Smooth muscle cell (in vitro differentiated cells): ENCODE results near the gene CHEK1. TPM values are rescaled to one million over a fixed set of nuclear protein-coding genes. Genes with fewer than 3 reads are reported as not detected.
"Not testable (repeated sequence)": the region's sequence is repeated elsewhere in the genome, so short reads cannot be mapped to it uniquely, and the experiment has no call there.

ENCODE experiments used
- DNase-seq: peaks from one replicate; lab custom pipeline; 2025; ENCODE audit not compliant: unreplicated experiment; lab: John Stamatoyannopoulos, UW
- H2AFZ ChIP-seq: fragments of 200-600 bp; sonication (generic); 2 replicates; pipeline ENCODE4 v1.6.0; 2016; ENCODE audit warnings: antibody characterized with exemption, low read depth, mild to moderate bottlenecking
- H3F3A ChIP-seq: fragments of 200-600 bp; sonication (generic); 2 replicates; pipeline ENCODE4 v1.6.0; 2017; ENCODE audit warnings: antibody characterized with exemption, low read depth
- H3K27ac ChIP-seq: fragments of 200-600 bp; sonication (generic); 2 replicates; pipeline ENCODE4 v1.5.1; 2016; ENCODE audit warnings: low read depth, mild to moderate bottlenecking
- H3K27me3 ChIP-seq: fragments of 200-600 bp; sonication (generic); 2 replicates; pipeline ENCODE4 v1.6.1; 2016; ENCODE audit warnings: low read depth, mild to moderate bottlenecking
- H3K36me3 ChIP-seq: fragments of 200-600 bp; sonication (generic); 2 replicates; pipeline ENCODE4 v1.5.1; 2016; ENCODE audit warnings: low read depth
- H3K4me1 ChIP-seq: fragments of 200-600 bp; sonication (generic); 2 replicates; pipeline ENCODE4 v1.5.1; 2016; ENCODE audit warnings: low read depth
- H3K4me2 ChIP-seq: fragments of 200-600 bp; sonication (generic); 2 replicates; pipeline ENCODE4 v1.6.0; 2016; ENCODE audit warnings: mild to moderate bottlenecking
- H3K4me3 ChIP-seq: fragments of 200-600 bp; sonication (generic); 2 replicates; pipeline ENCODE4 v1.5.1; 2016; ENCODE audit warnings: mild to moderate bottlenecking
- H3K79me2 ChIP-seq: fragments of 200-600 bp; sonication (generic); 2 replicates; pipeline ENCODE4 v1.6.0; 2016; ENCODE audit warnings: low read depth, mild to moderate bottlenecking
- H3K9ac ChIP-seq: fragments of 200-600 bp; sonication (generic); 2 replicates; pipeline ENCODE4 v1.6.0; 2016; ENCODE audit warnings: low read depth
- H3K9me3 ChIP-seq: fragments of 200-600 bp; sonication (generic); replicated peaks from 2 replicates; pipeline ENCODE4 v1.5.1; 2016; ENCODE audit warnings: low read depth
- H4K20me1 ChIP-seq: fragments of 200-600 bp; sonication (generic); 2 replicates; pipeline ENCODE4 v1.6.0; 2016; ENCODE audit warnings: low read depth
- WGBS: methylation state at CpG from one replicate; pipeline ENCODE4 v1.1.7; 2016; ENCODE audit warnings: low lambda C conversion rate; 5-methylcytosine and 5-hydroxymethylcytosine counted together
- polyA plus RNA-seq: library from polyadenylated mRNA; unstranded; fragments of >200 nt; fragmentation: Nextera tagmentation; extraction: Ambion mirVana; gene quantifications from 2 replicates; pipeline ENCODE4 v1.2.1, GENCODE V29; 2016
- total RNA-seq: library from RNA; depleted of rRNA; stranded (reverse); fragments of >200 nt; gene quantifications from 2 replicates; pipeline ENCODE4 v1.2.3, GENCODE V29; 2014
- TF ChIP-seq, protein P1 (sequence below): fragments of 200-600 bp; sonication (generic); IDR thresholded peaks from 2 replicates; pipeline ENCODE4 v1.5.1; 2017; ENCODE audit warnings: borderline replicate concordance, mild to moderate bottlenecking, antibody characterized with exemption; ENCODE audit not compliant: insufficient read depth, poor library complexity, severe bottlenecking

CHEK1 gene
- 24.5 and 27.6 TPM in 2 replicates for total RNA-seq
- 18.3 and 18.4 TPM in 2 replicates for polyA plus RNA-seq

DNA sequence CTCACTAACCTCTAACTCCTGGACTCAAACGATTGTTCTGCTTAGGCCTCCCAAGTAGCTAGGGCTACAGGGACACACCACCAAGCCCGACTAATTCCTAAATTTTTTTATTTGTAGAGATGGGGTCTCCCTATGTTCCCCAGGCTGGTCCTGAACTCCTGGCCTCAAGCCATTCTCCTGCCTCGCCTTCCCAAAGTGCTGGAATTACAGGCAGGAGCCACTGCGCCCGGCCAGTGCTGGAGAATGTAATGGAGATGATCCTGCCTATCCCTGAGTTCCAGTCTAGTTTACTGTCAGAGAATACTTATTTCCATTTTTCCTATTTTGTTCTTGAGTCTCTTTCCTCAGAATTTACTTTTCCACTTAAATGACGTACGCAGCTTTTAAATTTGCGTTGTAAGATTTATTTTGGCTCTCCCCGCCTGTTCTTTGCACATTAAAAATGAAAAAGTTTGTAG is at the start of gene CHEK1:
TSS of gene CHEK1 (plus strand) at position 408 of the 458 bp plus-strand sequence. CDS start 1,606 bp downstream, outside the sequence.
- Histone ChIP-seq H3K36me3 (peaks cover 8% of the 10 kb centered on the region), H3K9me3 (no peaks in the 10 kb centered on the region), H3K27ac (peak within 1 kb of the TSS; percentile 82), H3K4me3 (peak within 1 kb of the TSS; percentile 65), H3K79me2 (peaks cover 12% of the 10 kb centered on the region), H3K4me1 (peaks cover 14% of the 10 kb centered on the region), H4K20me1 (no peaks in the 10 kb centered on the region), H3F3A (peaks cover 20% of the 10 kb centered on the region), H2AFZ (peak within 1 kb of the TSS; percentile 93), H3K9ac (peak within 1 kb of the TSS; percentile 81), H3K27me3 (no peaks in the 10 kb centered on the region), H3K4me2 (peak within 1 kb of the TSS; percentile 93)
- DNase-seq, result no peak
- WGBS, result 85% methylated on average over 9 of the region's 9 CpGs
- TF ChIP-seq, protein P1, sequence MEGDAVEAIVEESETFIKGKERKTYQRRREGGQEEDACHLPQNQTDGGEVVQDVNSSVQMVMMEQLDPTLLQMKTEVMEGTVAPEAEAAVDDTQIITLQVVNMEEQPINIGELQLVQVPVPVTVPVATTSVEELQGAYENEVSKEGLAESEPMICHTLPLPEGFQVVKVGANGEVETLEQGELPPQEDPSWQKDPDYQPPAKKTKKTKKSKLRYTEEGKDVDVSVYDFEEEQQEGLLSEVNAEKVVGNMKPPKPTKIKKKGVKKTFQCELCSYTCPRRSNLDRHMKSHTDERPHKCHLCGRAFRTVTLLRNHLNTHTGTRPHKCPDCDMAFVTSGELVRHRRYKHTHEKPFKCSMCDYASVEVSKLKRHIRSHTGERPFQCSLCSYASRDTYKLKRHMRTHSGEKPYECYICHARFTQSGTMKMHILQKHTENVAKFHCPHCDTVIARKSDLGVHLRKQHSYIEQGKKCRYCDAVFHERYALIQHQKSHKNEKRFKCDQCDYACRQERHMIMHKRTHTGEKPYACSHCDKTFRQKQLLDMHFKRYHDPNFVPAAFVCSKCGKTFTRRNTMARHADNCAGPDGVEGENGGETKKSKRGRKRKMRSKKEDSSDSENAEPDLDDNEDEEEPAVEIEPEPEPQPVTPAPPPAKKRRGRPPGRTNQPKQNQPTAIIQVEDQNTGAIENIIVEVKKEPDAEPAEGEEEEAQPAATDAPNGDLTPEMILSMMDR, result no peak

DNA sequence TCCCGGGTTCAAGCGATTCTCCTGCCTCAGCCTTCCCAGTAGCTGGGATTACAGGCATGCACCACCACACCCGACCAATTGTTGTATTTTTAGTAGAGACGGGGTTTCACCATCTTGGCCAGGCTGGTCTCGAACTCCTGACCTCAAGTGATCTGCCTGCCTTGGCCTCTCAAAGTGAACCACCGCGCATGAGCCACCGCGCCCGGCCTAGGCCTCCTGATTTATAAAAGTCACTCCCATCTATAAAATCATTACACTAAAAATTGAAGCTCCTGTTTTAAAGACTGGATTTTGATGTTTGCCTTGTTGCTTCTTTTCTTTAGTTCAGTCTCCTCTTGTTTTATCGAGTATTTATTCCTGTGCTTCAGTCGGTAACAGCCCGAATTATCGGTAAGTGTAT is 47.8 kb upstream of the CHEK1 start:
- not testable (repeated sequence) for H3K27me3 ChIP-seq, H3K4me3 ChIP-seq, H3K4me1 ChIP-seq, H3K9me3 ChIP-seq, H3K9ac ChIP-seq, H4K20me1 ChIP-seq, H3K27ac ChIP-seq, DNase-seq, H2AFZ ChIP-seq, H3K4me2 ChIP-seq, H3F3A ChIP-seq, H3K79me2 ChIP-seq
- 97% methylated on average over 14 of the region's 14 CpGs for WGBS
- peaks cover 44% of the 10 kb centered on the region for H3K36me3 ChIP-seq

- 96% methylated on average over 2 of the region's 2 CpGs for WGBS
- peaks cover 44% of the 10 kb centered on the region for H3K36me3 ChIP-seq
- TF ChIP-seq, protein P1, result no peak
Observed at GRCh38 chr11:125578783-125579182, 46.2 kb upstream of the CHEK1 start.

DNA sequence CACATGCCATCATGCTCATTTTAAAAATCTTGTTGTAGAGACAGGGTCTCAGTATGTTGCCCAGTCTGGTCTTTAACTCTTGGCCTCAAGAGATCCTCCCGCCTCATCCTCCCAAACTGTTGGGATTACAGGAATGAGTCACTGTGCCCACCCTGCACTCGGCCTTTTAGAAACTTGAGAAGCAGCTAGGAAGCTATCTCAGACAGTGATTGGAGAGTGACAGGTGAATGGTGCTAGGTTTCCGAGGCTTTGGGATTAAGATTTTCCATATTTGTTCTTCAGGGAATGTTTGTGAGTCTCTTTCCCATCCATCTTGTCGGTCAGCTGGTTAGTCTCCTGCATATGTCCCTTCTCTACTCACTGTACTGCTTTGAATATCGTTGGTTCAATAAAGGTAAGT is 45.2 kb upstream of the CHEK1 start:
- no peak overlapping the region for H3K4me3 ChIP-seq
- DNase-seq, result no peak
- H3K79me2 ChIP-seq, result no peaks in the 10 kb centered on the region
- no peak overlapping the region for H3K4me2 ChIP-seq
- H3K9ac ChIP-seq, result no peak overlapping the region
- no peaks in the 10 kb centered on the region for H4K20me1 ChIP-seq
- TF ChIP-seq, protein P1, result no peak
- H3K9me3 ChIP-seq, result no peaks in the 10 kb centered on the region
- no peaks in the 10 kb centered on the region for H3K4me1 ChIP-seq
- H3K27me3 ChIP-seq, result no peaks in the 10 kb centered on the region
- H2AFZ ChIP-seq, result no peak overlapping the region
- H3K27ac ChIP-seq, result no peak overlapping the region
- peaks cover 41% of the 10 kb centered on the region for H3K36me3 ChIP-seq
- no peaks in the 10 kb centered on the region for H3F3A ChIP-seq
- WGBS, result 93% methylated on average over 5 of the region's 5 CpGs

More at GRCh38 chr11:125578783-125579182, 46.2 kb upstream of the CHEK1 start:
- H4K20me1 ChIP-seq, result no peaks in the 10 kb centered on the region
- H3K4me2 ChIP-seq, result no peak overlapping the region
- no peak overlapping the region for H3K9ac ChIP-seq
- DNase-seq, result no peak
- no peaks in the 10 kb centered on the region for H3K9me3 ChIP-seq
- H2AFZ ChIP-seq, result no peak overlapping the region
- no peaks in the 10 kb centered on the region for H3K27me3 ChIP-seq
- H3K79me2 ChIP-seq, result no peaks in the 10 kb centered on the region
- no peak overlapping the region for H3K4me3 ChIP-seq
- no peak overlapping the region for H3K27ac ChIP-seq
- H3F3A ChIP-seq, result no peaks in the 10 kb centered on the region
- no peaks in the 10 kb centered on the region for H3K4me1 ChIP-seq
